HCT116 (cell line): ENCODE measurements around the gene ITPR1.

ENCODE experiments used
- CTCF ChIP-seq, 3 experiments: fragments of 200-600 bp in 1 of 3; sonication (generic) in 1 of 3; IDR thresholded peaks in 2 of 3; conservative IDR thresholded peaks in 1 of 3; 2 replicates each; pipeline ENCODE4 v1.5.1; 2012 to 2017; ENCODE audit warnings: low read depth in 2 of 3, low read length in 2 of 3, antibody characterized with exemption in 1 of 3, borderline replicate concordance in 1 of 3, control low read depth in 1 of 3, mild to moderate bottlenecking in 1 of 3, mixed read lengths in 1 of 3, mixed run types in 1 of 3, moderate library complexity in 1 of 3; ENCODE audit not compliant: insufficient read depth in 1 of 3
- EGR1 ChIP-seq: IDR thresholded peaks from 2 replicates; pipeline ENCODE4 v1.6.1; 2012; ENCODE audit warnings: low read depth
- EZH2 ChIP-seq: fragments of 200-600 bp; sonication (generic); IDR thresholded peaks from 2 replicates; pipeline ENCODE4 v1.6.1; 2017; ENCODE audit warnings: antibody characterized with exemption, mixed run types
- FOSL1 ChIP-seq: IDR thresholded peaks from 2 replicates; pipeline ENCODE4 v1.6.1; 2012; ENCODE audit warnings: low read depth
- MAX ChIP-seq: IDR thresholded peaks from 2 replicates; pipeline ENCODE4 v1.6.1; 2012
- POLR2A ChIP-seq: IDR thresholded peaks from 2 replicates; pipeline ENCODE4 v1.7.0; 2011; ENCODE audit warnings: borderline replicate concordance; ENCODE audit not compliant: insufficient read depth, insufficient read length; ENCODE audit errors: extremely low read depth
- POLR2AphosphoS5 ChIP-seq: IDR thresholded peaks from 2 replicates; pipeline ENCODE4 v1.6.1; 2011; ENCODE audit warnings: mild to moderate bottlenecking, low read depth, low read length, moderate library complexity
- REST ChIP-seq: IDR thresholded peaks from 2 replicates; pipeline ENCODE4 v1.6.1; 2012; ENCODE audit warnings: low read depth
- SP1 ChIP-seq: IDR thresholded peaks from 2 replicates; pipeline ENCODE4 v1.6.1; 2012; ENCODE audit warnings: low read depth
- YY1 ChIP-seq: IDR thresholded peaks from 2 replicates; pipeline ENCODE4 v1.6.1; 2011; ENCODE audit warnings: low read length, low read depth, moderate library complexity, mild to moderate bottlenecking; ENCODE audit not compliant: insufficient replicate concordance; ENCODE audit errors: extremely low read depth

DNA sequence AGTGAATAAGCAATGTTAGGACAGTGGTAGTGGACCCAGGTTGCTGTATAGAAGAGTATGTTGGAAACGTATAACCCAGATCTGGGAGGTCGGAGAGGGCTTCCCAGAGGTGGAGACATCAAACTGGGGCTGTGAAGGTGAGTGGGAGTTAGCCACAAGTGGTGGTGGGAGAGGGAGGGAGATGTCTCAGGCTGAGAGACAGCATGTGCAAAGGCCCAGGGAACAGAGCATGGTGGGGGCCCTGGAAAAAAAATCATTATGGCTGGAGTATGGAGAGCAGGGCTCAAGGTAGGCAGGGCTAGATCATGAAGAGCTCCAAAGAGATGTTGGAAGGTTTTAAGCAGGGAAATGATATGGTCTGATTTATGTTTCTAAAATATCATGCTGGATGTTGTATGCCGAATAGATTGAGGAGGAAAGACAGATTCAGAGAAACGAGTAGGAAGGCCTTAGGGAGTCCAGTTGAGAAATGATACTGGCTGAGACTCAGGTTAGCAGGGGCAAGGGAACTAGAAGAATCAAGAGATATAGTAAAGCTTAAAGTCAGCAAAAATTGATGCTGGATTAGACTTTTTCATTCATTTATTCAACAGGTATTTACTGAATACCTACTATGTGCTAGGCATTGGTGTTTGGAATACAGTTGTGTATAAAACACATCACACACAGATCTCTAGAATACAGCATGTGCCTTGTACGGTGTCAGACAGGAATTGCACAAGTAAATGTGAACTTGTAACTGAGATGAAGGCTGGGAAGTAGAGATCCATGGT, 17.0 kb downstream of the ITPR1 start:
- TF ChIP-seq CTCF (IDR thresholded peaks at IDR 0.05 in 2 of 3, conservative IDR thresholded peaks at IDR 0.05 in 1 of 3; ENCODE audit: borderline replicate concordance in 1 of 3, insufficient read depth in 1 of 3, low read depth in 2 of 3, low read length in 2 of 3): no peak
- TF ChIP-seq POLR2A: no peak
- TF ChIP-seq MAX: no peak
- TF ChIP-seq YY1: no peak
- TF ChIP-seq FOSL1: no peak
- TF ChIP-seq POLR2AphosphoS5: no peak
- TF ChIP-seq EGR1: no peak
- no peak for TF ChIP-seq EZH2
- TF ChIP-seq REST: no peak
- TF ChIP-seq SP1: no peak
